Left forelimb (tissue), 1 donor: ENCODE measurements around the gene ADM.
"Not testable (repeated sequence)": the region's sequence is repeated elsewhere in the genome, so short reads cannot be mapped to it uniquely, and the experiment has no call there.

Source experiments
- DNase-seq: peaks from one replicate; pipeline ENCODE4 v3.0.0-alpha.2; 2018; ENCODE audit warnings: low spot score

ADM gene, protein sequence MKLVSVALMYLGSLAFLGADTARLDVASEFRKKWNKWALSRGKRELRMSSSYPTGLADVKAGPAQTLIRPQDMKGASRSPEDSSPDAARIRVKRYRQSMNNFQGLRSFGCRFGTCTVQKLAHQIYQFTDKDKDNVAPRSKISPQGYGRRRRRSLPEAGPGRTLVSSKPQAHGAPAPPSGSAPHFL

DNA sequence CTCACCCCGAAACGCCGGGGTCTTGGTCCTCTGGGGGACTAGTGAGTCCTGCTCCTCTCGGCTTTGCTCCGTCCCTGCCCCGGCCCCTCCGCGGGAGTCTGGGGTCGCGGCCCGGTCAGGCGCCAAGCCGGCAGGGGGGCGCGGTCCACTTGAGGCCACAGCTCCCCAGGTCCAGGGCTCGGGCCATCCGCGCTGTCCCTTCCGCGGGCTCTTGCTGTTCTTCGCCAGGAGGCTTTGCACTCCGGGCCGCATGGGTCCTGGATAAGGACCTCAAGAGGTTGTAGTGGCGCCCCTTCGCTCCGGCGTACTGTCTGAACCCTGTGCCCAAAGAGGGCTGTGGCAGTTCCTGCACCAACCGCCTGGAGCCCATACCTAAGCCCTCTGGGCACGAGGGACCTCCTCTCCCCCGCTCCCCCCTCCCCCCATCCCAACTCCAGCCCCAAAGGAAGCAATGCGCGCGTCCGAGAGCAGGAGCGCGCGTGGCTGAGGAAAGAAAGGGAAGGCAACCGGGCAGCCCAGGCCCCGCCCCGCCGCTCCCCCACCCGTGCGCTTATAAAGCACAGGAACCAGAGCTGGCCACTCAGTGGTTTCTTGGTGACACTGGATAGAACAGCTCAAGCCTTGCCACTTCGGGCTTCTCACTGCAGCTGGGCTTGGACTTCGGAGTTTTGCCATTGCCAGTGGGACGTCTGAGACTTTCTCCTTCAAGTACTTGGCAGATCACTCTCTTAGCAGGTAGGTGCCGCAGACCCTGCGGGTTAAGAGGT lies at the start of gene ADM:
Gene ADM (plus strand): TSS at position 579 of the 767 bp plus-strand sequence. CDS start 628 bp downstream, outside the sequence.
- peak; percentile 89 for DNase-seq

DNA sequence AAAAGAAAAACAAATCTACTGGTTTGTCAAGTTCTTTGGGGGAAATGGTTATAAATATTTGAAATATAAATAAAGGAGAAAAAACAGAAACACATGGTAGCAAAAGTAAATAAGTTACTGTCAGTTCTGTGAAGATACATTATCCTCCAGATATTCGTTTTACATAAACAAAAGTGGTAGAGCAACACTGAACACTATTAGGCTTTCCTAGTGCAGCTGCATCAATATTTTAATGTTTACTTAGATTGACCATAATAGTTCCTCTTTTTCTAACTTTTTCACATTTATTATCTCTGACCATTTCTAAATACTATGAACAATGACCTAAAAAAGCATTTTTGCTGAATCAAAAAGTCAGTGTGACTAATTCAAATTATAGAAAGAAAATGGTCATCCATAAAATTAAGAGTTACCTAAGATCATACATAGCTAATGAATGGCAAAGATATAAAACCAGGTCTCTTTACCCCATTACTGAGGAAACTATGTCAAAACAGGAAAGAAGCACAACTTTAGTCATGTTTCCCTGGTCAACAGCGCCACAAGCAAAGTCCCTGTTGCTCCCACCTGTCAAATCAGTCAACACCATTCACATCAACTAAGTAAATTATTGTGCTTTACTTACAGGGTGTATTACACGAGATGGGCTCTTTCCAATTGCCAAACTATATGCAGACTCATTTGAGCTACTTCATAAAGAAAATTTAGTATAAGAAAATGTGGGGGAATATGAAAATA lies 49.3 kb upstream of the ADM start:
- DNase-seq, result no peak

DNA sequence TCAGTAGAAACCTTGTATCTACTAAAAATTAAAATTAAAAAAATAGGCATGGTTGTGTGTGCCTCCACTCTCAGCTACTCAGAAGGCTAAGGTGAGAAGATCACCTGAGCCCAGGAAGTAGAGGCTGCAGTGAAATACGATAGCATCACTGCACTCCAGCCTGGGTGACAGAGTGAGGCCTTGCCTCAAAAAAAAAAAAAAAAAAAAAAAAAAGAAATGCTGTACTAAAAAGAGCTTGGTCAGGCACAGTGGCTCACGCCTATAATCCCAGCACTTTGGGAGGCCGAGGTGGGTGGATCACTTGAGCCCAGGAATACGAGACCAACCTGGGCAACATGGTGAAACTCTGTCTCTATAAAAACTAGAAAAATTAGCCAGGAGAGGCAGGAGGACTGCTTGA lies 47.4 kb upstream of the ADM start:
- no peak for DNase-seq

DNA sequence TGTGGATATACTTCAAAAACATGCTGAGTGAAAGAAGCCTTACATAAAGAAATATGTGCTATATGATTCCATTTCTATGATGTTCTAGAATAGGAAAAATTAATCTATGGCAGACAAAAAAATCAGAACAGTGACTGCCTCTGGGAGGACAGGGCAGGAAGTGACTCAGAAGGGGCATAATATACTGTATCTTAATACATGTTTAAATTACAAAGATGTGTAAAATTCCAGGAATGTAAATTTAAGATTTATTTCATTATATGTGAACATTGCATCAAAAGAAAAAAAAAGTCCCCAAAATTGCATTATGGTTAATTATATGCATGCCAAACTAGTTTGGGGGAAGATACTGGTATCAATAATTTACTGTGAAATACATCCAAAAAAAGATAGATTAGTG lies 43.1 kb upstream of the ADM start:
- no peak for DNase-seq

DNA sequence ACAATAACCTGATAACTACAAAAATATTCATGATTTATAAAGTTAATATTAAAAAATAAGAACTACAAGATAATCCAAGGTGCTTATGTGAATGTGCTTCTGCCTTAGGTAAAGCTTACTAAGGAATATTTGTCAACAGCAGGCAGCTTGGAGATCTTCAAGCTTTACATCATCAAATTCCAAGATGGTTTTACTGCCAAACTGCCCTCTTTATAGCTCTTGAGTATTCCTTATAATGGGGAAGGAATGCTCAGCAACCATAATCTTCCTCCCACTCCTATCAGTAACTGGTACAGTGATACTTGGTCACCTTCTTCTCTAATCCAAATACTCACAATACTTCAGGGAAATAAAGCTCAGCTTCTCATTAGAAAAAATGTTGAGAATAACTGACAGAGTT lies 40.9 kb upstream of the ADM start:
- no peak for DNase-seq

DNA sequence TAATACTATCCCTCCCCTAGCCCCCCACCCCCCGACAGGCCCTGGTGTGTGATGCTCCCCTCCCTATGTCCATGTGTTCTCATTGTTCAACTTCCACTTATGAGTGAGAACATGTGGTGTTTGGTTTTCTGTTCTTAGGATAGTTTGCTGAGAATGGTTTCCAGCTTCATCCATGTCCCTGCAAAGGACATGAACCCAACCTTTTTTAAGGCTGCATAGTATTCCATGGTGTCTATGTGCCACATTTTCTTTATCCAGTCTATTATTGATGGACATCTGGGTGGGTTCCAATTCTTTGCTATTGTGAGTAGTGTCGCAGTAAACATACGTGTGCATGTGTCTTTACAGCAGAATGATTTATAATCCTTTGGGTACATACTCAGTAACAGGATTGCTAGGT lies 40.2 kb upstream of the ADM start:
- not testable (repeated sequence) for DNase-seq

DNA sequence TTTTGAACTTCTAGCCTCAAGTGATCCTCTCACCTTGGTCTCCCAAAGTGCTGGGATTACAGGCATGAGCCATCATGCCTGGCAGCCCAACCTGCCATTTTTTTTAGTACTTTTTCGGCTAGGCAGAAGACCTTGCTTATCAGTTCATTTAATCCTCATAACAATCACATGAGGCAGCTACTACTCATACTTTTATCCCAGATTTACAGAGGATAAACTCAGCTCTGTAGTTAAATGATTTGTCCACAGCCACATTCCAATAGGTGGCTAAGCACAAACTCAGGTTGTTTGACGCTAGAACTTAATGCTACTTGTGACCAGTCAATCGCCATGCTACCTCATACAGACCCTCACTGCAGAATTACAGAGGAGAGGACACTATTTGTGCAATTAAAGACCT lies 38.9 kb upstream of the ADM start:
- DNase-seq, result no peak

DNA sequence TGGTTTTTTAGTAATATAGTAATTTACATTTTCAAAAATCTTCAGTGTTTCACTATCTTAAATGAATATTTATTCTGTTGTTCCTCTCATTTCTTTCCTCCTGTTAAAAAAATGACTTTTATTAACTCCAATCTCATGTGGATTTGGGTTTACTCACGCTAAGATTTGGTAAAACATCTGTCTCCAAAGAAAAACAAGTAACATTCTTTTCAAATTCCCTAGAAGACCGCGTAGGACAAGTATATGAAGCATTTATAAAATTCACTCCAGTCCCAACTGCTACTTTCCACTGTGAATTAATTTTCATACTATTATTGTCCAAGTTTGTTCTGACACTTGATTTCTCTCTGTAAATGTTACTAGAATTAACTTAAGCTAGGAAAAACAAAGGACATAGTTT lies 37.1 kb upstream of the ADM start:
- DNase-seq, result no peak

DNA sequence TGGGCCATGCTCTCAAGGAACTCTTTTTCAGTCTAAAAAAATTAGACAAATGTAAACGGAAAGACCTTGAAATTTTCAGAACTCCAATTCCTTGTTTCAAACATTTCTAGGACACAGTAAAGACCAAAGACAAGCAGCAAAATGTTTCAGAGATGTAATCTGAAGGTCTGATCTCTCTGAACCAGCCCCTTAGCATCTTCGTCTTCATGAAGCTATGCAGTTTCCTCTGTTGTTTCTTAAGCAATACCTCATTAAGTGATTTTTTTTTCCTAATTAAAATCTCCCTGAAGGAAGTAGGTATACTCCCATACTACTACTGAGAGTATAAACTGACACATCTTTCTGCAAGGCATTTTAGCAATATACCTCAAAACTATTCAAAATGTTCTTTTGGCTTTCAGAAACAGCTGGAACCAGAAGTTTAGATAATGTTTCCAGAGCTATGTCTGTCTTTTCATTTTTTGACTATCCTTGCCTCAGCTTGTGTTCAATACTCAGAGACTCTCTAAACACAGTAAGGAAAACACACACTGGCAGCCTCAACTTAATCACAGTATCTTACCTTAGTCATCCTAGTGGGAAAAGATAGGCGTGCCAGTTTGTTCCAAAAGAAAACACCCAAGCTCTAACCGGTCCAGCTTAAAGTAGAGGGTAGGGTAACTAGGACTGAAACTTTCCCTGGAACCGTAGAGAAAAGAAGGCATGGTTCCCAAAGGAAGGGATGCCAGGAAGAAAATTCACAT lies 36.0 kb upstream of the ADM start:
- DNase-seq, result no peak

DNA sequence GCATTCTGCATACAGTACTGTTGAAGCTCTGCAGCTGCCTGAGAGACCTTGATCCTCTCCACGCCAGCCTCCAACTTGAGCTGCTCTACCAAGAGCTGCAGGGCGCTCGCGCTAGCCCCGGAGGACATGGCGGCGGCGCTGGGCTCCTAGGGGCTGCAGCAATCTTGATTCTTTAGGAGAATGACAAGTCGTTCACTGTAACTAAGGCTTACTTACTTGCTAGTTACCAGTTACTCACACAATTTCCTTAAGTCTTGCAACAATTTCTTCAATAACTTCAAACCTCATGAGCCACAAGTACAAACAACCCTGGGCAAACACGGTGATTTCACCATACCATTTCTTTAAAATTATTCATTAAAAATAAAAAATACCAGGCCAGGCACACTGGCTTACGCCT lies 32.7 kb upstream of the ADM start:
- DNase-seq, result no peak

DNA sequence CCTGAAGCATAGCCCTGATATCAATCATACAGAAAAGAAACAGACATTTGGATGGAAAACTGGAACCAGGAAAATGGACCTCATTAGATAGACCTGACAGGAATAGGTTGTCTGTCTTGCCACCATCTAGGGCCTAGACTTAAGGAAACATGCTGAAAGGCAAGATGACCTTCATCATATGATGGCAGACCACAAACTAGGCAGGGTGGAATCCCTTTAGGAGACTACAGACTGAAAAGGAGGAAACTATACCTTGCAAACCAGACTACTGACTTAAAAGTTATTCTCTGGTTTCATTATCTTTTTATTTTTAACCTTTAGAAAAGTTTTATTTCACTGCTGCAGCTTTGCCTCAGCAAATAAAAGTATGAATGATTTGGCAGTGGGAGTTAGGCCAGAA lies 31.1 kb upstream of the ADM start:
- DNase-seq, result no peak

DNA sequence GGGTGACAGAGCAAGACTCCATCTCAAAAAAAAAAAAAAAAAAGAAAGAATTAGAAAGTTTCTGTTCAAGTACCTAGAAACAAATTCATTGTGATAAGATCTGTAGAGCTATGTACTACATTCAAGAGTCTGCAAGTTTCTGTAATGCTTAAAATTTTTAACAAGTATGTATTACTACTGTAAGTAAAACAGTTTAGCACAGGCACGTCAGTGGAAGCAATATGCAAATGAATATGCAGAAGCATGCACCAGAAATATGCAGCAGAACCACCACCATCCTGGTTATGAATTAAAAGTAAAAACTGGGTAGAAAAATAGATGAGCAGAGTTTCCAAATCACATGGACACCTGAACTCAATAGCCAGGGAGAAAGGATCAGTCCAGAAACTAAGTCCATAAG lies 30.1 kb upstream of the ADM start:
- DNase-seq, result no peak

DNA sequence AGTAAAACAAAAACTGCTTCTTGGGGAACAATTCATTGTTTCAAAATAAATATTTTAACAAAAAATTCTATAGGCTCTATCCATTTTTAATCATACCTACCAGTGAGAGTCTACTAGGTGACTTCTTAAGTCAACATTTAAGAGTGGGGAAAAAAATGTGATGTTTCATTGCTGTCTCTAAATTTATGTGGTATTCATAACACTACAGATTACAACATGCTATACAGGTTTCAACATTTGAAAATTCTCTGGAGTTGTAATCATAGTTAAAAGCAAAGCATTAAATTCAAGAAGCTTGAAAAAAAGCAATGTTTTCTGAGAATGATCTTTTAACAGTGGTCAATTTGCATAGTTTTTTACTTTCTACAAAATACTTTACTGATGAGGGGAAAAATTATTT lies 29.2 kb upstream of the ADM start:
- no peak for DNase-seq

DNA sequence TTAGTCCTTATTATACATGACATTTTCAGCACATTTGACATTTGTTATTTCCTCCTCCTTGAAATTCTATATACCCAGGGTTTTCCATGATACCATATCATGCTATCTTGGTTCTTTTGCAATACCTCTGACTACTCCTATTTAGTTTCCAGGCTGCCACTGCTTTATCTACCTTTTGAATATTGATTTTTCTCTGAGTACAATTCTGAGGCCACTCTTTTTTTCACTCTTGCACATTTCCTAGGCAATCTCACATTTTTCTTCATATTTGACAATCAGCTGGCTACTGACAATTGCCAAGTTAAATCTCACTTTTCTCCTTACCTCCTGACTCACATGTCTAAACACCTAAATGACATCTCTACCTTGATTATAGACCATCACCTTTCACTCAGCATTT lies 22.8 kb upstream of the ADM start:
- no peak for DNase-seq

DNA sequence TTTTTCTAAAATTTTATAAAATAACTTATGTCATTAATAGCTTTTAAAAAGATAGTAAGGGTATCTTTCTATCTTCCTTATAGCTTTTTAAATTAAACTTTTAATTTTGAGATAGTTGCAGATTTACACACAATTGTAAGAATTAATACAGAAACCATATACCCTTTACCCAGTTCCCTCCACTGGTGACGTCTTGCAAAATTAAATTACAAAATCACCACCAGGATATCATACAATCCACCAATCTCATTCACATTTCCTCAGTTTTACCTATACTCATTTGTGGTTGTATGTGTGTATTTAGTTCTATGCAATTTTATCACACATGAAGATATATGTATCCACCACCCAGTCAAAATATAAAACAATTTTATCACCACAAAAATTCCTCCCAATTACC lies 20.9 kb upstream of the ADM start:
- DNase-seq, result no peak

DNA sequence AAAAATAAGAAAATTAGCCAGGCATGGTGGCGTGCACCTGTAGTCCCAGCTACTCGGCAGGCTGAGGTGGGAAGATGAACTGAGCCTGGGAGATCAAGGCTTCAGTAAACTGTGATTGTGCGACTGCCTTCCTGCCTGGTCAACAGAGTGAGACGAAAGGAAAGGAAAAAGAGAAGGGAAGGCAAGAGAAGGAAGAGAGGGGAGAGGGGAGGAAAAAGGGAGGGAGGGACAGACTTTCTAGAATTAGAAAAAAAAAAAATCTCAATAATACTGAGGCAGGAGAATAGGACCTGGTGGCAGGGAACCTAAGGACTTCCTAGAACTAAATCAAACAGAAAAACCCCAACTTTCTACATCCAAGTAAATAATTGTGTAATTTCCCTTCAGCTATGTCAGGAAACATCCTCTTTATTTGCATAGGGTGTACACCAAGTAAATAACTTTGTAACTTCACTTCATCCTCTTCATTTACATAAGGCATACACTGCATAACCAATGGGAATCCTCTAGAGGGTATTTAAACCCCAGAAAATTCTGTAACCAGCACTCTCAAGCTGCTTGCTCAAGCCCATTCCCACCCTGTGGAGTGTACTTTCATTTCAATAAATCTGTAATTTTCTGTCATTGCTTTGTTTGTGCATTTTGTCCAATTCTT lies 19.6 kb upstream of the ADM start:
- DNase-seq, result no peak

DNA sequence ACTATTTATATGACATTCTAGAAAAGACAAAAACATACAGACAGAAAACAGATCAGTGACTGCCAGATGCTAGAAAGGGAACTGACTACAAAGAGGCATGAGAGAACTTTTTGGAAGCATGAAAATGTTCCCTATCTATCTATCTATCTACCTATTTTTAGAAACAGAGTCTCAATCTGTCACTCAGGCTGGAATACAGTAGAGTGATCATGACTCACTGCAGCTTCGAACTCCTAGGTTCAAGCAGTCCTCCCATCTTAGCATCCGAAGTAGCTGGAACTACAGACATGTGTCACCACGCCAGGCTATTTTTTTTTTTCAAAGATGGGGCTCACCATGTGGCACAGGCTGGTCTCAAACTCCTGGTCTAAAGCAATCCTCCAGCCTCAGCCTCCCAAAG lies 17.7 kb upstream of the ADM start:
- no peak for DNase-seq

DNA sequence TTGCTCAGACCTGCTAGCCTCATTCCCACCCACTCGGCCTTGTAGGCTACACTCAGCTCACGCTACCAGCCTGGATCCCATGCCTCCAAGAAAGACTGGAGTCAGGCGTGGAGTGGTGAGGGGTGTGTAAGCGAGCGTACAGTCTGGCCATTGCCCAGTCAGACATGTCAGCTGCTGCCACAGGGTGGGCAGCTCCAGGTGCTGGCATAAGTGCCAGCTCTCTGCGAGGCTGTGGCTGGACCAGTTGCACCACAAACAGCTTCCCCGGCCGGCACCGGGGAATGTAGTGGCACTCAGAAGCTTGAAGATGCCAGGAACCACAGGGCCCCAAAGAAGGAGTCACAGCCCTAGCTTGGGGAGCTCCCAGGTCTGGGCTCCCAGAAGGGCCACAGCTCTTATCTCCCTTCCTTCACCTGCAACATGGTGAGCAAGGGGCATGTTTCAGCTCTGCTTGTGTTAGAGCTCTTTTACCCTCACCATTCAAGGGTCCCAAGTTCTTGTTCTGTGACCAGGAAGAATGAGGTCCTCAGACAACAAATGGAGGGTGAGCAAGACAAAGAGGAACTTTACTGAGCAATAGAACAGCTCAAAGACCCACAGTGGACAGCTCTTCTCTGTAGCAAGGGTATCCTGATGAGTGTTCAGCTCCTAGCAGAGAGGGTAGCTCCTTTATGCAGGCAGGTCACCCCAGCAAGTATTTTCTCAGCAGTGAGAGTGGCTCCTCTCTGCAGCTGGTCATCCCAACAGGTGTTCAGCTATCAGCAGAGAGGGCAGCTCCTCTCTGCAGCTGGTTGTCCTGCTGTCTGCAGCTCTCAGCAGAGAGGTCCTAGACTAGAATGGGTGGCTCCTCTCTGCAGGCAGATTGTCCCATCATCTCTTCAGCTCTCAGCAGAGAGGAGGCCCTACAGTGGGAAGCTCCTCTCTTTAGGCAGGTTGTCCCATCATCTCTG lies 16.8 kb upstream of the ADM start:
- no peak for DNase-seq

DNA sequence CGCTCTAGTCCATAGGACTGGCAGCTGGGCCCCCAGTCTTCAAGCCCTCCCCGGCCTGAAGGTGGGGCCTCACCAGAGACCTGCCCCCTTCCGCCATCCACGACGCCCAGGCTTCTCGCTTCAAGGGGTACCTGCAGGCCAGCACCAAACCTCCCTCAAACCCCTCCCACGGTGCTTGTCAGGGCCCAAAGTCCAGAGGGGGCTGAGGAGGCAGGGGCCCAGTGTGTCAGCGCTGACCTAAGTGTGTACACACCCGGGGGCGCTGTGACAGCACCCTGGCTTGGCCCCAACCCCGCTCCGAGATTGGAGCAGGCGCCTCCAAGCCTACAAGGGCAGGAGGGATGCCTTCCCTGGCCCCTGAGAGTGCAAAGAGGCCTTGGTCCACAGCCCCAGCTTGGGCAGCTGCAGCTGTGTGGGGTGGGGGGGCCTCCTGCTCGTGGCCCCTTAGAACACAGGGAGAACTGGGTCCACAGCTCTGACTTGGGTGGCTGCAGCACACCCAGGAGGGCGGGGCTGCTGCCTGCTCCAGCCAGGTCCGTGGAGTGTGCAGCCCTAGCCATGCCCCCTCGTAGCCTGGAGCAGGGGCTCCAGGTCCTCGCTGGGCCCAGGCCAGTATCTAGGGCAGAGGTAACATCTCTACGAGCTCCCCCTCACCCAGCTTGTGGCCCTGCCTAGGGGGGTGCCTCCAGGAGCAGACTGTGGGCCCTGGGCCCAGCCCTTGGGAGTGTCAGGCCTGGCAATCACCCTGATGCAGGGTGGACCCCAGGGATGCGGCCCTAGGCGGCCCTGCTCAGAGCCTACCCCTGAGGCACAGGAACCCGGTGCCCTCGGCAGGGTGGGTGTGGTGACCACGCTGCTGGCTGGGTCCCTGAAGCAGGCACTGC lies 15.8 kb upstream of the ADM start:
- DNase-seq, result no peak
